Measurements from ENCODE around the gene C4orf51. TPM values are rescaled to one million over a fixed set of nuclear protein-coding genes. Genes with fewer than 3 reads are reported as not detected.

Gene C4orf51
- total RNA-seq, 1 experiment from 2014 or later, result 15.4 TPM

DNA sequence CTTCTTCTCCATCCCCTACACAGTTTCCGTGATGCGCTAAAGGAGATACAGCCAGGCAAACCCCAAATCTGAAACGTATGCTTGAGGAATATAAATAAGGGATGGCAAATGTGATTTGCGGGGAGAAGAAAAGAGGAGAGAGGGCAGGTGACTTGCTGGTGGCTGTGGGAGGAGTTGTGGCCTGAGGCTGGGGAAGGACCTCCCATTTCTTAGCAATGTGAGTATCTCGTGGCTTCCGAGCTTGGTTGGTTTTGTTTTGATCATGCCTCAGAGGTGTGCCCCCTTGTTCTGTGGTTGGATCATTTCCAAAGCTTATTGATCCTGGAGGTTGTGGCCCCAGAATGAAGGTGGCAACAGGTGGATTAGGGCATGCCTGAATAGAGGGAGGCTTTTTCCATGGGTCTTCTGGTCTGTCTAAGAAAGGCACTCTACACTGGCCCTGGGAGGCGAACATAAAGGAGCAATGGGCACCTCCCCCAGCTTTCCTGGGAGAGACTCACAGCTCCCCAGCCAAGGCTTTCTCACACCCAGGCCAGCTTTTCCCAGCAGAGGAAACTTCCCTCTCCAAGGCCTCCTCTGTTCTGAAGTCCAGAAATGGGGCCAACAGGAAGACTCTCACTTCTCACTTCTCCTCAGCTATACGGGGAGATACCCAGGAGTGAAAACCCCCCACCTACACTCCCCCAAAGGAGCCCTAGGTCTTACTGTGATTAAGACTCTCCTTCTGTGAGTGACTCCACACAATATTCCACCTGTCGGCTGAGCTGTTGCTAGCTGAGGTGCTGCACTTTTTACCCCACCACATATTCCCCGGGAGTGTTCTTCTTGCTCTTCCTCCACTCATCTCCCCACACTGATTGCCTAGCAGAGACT, 40.0 kb downstream of the C4orf51 start (continued):
- TF ChIP-seq TEAD1 (CRISPR knock-in tag; IDR thresholded peaks at IDR 0.05) (no peak), JUN (CRISPR knock-in tag; IDR thresholded peaks at IDR 0.05) (no peak), ELF4 (CRISPR knock-in tag; IDR thresholded peaks at IDR 0.05; ENCODE audit: low read depth) (no peak), GTF2I (CRISPR knock-in tag; conservative IDR thresholded peaks at IDR 0.05) (no peak), EMX1 (CRISPR knock-in tag; IDR thresholded peaks at IDR 0.05) (no peak)
- TF ChIP-seq, protein P1, sequence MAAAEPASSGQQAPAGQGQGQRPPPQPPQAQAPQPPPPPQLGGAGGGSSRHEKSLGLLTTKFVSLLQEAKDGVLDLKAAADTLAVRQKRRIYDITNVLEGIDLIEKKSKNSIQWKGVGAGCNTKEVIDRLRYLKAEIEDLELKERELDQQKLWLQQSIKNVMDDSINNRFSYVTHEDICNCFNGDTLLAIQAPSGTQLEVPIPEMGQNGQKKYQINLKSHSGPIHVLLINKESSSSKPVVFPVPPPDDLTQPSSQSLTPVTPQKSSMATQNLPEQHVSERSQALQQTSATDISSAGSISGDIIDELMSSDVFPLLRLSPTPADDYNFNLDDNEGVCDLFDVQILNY (CRISPR knock-in tag; IDR thresholded peaks at IDR 0.05), result no peak
- TF ChIP-seq, protein P2, sequence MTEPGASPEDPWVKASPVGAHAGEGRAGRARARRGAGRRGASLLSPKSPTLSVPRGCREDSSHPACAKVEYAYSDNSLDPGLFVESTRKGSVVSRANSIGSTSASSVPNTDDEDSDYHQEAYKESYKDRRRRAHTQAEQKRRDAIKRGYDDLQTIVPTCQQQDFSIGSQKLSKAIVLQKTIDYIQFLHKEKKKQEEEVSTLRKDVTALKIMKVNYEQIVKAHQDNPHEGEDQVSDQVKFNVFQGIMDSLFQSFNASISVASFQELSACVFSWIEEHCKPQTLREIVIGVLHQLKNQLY (CRISPR knock-in tag; IDR thresholded peaks at IDR 0.05), result no peak

DNA sequence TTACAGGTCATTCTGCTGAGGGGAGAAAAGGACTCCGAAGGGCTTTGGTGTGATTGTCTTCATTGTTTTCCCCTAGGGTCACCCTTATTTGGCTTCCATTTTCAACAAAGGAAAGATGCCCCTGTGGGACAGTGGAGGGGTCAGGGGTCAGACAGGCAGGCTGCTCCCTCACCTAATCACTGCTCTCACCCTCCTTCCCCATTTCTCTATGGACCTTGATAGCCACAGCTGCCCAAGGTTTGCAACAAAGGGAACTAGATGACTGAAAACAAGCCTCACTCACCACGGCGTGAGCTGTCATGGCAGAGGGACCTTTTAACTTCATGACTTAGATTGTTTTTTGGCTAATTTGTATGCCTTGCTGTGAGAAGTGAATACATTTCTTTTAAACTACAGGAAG, 40.7 kb downstream of the C4orf51 start:
- DNase-seq (ENCODE audit: low spot score), result no peak
- TF ChIP-seq ZNF416 (CRISPR knock-in tag; IDR thresholded peaks at IDR 0.05), result no peak
- ChIA-PET POLR2A (interaction anchor here (0.5 kb wide), 1 partner anchor 778 kb away, joined by 4 read pairs; no protein-coding TSS in a partner anchor), CTCF (no interaction called here)
- H3K4me3 Mint-ChIP-seq, result no peak overlapping the region
- H3K27me3 Mint-ChIP-seq (ENCODE audit: low read depth), result no peaks in the 10 kb centered on the region; the same call in 1 of the 2 replicates
- no peak for ATAC-seq
- H3K27ac Mint-ChIP-seq, result peak overlapping the region; percentile 8; the same call in 1 of the 2 replicates
- H3K4me1 Mint-ChIP-seq, result peaks cover 21% of the 10 kb centered on the region
- peaks cover 30% of the 10 kb centered on the region for H3K9me3 Mint-ChIP-seq
- H3K36me3 Mint-ChIP-seq, result peaks cover 60% of the 10 kb centered on the region

DNA sequence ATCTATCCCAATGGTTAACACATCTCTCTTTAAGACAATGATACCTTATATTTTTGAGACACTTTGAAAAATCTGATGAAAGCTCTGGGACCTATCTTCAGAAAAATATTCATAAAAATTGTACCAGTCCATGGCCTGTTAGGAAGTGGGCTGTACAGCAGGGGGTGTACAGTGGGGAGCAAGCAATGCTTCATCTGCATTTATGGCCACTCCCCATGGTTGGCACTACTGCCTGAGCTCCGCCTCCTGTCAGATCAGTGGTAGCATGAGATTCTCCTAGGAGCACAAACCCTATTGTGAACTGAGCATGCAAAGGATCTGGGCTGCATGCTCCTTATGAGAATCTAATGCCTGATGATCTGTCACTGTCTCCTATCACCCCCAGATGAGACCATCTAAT, 42.6 kb downstream of the C4orf51 start:
- CTCF ChIA-PET, result no interaction called here
- ATAC-seq, result no peak
- POLR2A ChIA-PET, result interaction anchor here (1.2 kb wide), 1 partner anchor 10 kb away, joined by 3 read pairs; no protein-coding TSS in a partner anchor
- Mint-ChIP-seq H3K4me3 (no peak overlapping the region), H3K27ac (no peak overlapping the region), H3K36me3 (peaks cover 53% of the 10 kb centered on the region), H3K27me3 (ENCODE audit: low read depth) (no peaks in the 10 kb centered on the region; the same call in 1 of the 2 replicates), H3K4me1 (peaks cover 14% of the 10 kb centered on the region), H3K9me3 (peaks cover 30% of the 10 kb centered on the region)
- DNase-seq (ENCODE audit: low spot score), result no peak
- TF ChIP-seq, protein P3, sequence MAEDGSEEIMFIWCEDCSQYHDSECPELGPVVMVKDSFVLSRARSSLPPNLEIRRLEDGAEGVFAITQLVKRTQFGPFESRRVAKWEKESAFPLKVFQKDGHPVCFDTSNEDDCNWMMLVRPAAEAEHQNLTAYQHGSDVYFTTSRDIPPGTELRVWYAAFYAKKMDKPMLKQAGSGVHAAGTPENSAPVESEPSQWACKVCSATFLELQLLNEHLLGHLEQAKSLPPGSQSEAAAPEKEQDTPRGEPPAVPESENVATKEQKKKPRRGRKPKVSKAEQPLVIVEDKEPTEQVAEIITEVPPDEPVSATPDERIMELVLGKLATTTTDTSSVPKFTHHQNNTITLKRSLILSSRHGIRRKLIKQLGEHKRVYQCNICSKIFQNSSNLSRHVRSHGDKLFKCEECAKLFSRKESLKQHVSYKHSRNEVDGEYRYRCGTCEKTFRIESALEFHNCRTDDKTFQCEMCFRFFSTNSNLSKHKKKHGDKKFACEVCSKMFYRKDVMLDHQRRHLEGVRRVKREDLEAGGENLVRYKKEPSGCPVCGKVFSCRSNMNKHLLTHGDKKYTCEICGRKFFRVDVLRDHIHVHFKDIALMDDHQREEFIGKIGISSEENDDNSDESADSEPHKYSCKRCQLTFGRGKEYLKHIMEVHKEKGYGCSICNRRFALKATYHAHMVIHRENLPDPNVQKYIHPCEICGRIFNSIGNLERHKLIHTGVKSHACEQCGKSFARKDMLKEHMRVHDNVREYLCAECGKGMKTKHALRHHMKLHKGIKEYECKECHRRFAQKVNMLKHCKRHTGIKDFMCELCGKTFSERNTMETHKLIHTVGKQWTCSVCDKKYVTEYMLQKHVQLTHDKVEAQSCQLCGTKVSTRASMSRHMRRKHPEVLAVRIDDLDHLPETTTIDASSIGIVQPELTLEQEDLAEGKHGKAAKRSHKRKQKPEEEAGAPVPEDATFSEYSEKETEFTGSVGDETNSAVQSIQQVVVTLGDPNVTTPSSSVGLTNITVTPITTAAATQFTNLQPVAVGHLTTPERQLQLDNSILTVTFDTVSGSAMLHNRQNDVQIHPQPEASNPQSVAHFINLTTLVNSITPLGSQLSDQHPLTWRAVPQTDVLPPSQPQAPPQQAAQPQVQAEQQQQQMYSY (CRISPR knock-in tag; IDR thresholded peaks at IDR 0.05), result no peak
- TF ChIP-seq FOXK1 (CRISPR knock-in tag; IDR thresholded peaks at IDR 0.05) (no peak), CREB1 (CRISPR knock-in tag; IDR thresholded peaks at IDR 0.05) (no peak), IRF2 (CRISPR knock-in tag; IDR thresholded peaks at IDR 0.05; ENCODE audit: borderline replicate concordance, low read depth) (no peak), ELF4 (CRISPR knock-in tag; IDR thresholded peaks at IDR 0.05; ENCODE audit: low read depth) (no peak), TEAD4 (CRISPR knock-in tag; IDR thresholded peaks at IDR 0.05) (no peak)
- TF ChIP-seq, protein P4, sequence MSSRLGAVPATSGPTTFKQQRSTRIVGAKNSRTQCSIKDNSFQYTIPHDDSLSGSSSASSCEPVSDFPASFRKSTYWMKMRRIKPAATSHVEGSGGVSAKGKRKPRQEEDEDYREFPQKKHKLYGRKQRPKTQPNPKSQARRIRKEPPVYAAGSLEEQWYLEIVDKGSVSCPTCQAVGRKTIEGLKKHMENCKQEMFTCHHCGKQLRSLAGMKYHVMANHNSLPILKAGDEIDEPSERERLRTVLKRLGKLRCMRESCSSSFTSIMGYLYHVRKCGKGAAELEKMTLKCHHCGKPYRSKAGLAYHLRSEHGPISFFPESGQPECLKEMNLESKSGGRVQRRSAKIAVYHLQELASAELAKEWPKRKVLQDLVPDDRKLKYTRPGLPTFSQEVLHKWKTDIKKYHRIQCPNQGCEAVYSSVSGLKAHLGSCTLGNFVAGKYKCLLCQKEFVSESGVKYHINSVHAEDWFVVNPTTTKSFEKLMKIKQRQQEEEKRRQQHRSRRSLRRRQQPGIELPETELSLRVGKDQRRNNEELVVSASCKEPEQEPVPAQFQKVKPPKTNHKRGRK (CRISPR knock-in tag; IDR thresholded peaks at IDR 0.05; ENCODE audit: borderline replicate concordance), result no peak
- TF ChIP-seq, protein P5, sequence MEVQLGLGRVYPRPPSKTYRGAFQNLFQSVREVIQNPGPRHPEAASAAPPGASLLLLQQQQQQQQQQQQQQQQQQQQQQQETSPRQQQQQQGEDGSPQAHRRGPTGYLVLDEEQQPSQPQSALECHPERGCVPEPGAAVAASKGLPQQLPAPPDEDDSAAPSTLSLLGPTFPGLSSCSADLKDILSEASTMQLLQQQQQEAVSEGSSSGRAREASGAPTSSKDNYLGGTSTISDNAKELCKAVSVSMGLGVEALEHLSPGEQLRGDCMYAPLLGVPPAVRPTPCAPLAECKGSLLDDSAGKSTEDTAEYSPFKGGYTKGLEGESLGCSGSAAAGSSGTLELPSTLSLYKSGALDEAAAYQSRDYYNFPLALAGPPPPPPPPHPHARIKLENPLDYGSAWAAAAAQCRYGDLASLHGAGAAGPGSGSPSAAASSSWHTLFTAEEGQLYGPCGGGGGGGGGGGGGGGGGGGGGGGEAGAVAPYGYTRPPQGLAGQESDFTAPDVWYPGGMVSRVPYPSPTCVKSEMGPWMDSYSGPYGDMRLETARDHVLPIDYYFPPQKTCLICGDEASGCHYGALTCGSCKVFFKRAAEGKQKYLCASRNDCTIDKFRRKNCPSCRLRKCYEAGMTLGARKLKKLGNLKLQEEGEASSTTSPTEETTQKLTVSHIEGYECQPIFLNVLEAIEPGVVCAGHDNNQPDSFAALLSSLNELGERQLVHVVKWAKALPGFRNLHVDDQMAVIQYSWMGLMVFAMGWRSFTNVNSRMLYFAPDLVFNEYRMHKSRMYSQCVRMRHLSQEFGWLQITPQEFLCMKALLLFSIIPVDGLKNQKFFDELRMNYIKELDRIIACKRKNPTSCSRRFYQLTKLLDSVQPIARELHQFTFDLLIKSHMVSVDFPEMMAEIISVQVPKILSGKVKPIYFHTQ (CRISPR knock-in tag; IDR thresholded peaks at IDR 0.05), result no peak
